Spleen (tissue), 7 donors: ENCODE measurements around the gene REPS2.

Experiments used
- POLR2A ChIP-seq, 3 donors: fragments of 450-650 bp; IDR thresholded peaks; one replicate each; pipeline ENCODE4 v1.5.1; 2017; ENCODE audit warnings: antibody characterized with exemption in 3 of 3, mild to moderate bottlenecking in 1 of 3
- POLR2AphosphoS5 ChIP-seq, 3 donors: sonication (generic); formaldehyde crosslinking; IDR thresholded peaks; one replicate each; pipeline ENCODE4 v1.5.1; 2017; ENCODE audit warnings: antibody characterized with exemption in 3 of 3
- TF ChIP-seq, protein P1 (sequence below), 11 experiments: fragments of 200-600 bp in 7 of 11; fragments of 450-650 bp in 4 of 11; sonication (generic) in 4 of 11; IDR thresholded peaks in 8 of 11; conservative IDR thresholded peaks in 3 of 11; 1 replicate in 7 of 11; 2 replicates in 4 of 11; pipeline versions ENCODE4 v1.4.0 to v1.8.0; 2016 to 2021; ENCODE audit warnings: antibody characterized with exemption in 11 of 11, inconsistent platforms in 4 of 11, mild to moderate bottlenecking in 1 of 11
- donor health status: DM: no; HTN: no; CAD: no; lungs with moderate emphysema.
- donor health status: DM: no; HTN: no; CAD: no.
- donor health status: DM: no; HTN: no; CAD: no.

DNA sequence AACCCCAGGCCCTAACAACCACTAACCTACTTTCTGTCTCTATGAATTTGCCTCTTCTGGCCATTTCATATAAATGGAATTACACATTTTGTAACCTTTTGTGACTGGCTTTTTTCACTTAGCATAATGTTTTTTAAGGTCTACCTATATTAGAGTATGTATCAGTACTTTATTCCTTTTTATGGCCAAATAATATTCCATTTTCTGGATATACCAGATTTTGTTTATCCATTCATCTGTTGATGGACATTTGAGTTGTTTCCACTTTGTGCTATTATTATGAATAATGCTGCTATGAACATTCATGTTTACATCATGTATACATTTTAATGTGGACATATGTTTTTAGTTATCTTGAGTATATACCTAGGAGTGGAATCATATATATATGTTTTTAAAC lies 35.5 kb downstream of the REPS2 start:
- TF ChIP-seq, protein P1, sequence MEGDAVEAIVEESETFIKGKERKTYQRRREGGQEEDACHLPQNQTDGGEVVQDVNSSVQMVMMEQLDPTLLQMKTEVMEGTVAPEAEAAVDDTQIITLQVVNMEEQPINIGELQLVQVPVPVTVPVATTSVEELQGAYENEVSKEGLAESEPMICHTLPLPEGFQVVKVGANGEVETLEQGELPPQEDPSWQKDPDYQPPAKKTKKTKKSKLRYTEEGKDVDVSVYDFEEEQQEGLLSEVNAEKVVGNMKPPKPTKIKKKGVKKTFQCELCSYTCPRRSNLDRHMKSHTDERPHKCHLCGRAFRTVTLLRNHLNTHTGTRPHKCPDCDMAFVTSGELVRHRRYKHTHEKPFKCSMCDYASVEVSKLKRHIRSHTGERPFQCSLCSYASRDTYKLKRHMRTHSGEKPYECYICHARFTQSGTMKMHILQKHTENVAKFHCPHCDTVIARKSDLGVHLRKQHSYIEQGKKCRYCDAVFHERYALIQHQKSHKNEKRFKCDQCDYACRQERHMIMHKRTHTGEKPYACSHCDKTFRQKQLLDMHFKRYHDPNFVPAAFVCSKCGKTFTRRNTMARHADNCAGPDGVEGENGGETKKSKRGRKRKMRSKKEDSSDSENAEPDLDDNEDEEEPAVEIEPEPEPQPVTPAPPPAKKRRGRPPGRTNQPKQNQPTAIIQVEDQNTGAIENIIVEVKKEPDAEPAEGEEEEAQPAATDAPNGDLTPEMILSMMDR (IDR thresholded peaks at IDR 0.05 in 8 of 11, conservative IDR thresholded peaks at IDR 0.05 in 3 of 11), result no peak
- no peak for TF ChIP-seq POLR2AphosphoS5 (IDR thresholded peaks at IDR 0.05)
- TF ChIP-seq POLR2A (IDR thresholded peaks at IDR 0.05), result no peak
